SU-DHL-6 (cell line): ENCODE results near the gene LAD1.

ENCODE experiments used
- H2AFZ ChIP-seq: fragments of 200-600 bp; sonication (generic); 2 replicates; pipeline ENCODE4 v1.6.1; 2014; ENCODE audit warnings: low read depth, mild to moderate bottlenecking, moderate library complexity, mixed read lengths, antibody characterized with exemption, low read length; ENCODE audit not compliant: severe bottlenecking
- H3F3A ChIP-seq: fragments of 200-600 bp; shearing (Covaris generic); 2 replicates; pipeline ENCODE4 v1.6.0; 2016; ENCODE audit warnings: antibody characterized with exemption, mild to moderate bottlenecking; ENCODE audit not compliant: insufficient read depth
- H3K27ac ChIP-seq: fragments of 200-600 bp; sonication (generic); 2 replicates; pipeline ENCODE4 v1.5.1; 2016; ENCODE audit warnings: low read depth, mild to moderate bottlenecking, low read length, moderate library complexity, mixed read lengths
- H3K27me3 ChIP-seq: fragments of 200-600 bp; sonication (generic), shearing (Covaris generic); 2 replicates; pipeline ENCODE4 v1.6.0; 2014; ENCODE audit warnings: mild to moderate bottlenecking, low read length
- H3K36me3 ChIP-seq: fragments of 200-600 bp; sonication (generic); 2 replicates; pipeline ENCODE4 v1.6.1; 2014; ENCODE audit warnings: mild to moderate bottlenecking, low read length, mixed read lengths
- H3K4me2 ChIP-seq: fragments of 300-600, 200-600 bp; shearing (Covaris generic), sonication (generic); 2 replicates; pipeline ENCODE4 v1.6.0; 2014; ENCODE audit warnings: low read length, low read depth, mild to moderate bottlenecking; ENCODE audit not compliant: poor library complexity, severe bottlenecking
- H3K4me3 ChIP-seq: fragments of 200-600 bp; sonication (generic); 2 replicates; pipeline ENCODE4 v1.5.1; 2014; ENCODE audit warnings: antibody characterized with exemption, low read length, mild to moderate bottlenecking, mixed read lengths; ENCODE audit not compliant: insufficient read depth, poor library complexity, severe bottlenecking
- H3K79me2 ChIP-seq: fragments of 200-600 bp; sonication (generic); 2 replicates; pipeline ENCODE4 v1.6.1; 2014; ENCODE audit warnings: mild to moderate bottlenecking, low read length, moderate library complexity; ENCODE audit not compliant: insufficient read depth
- H3K9ac ChIP-seq: fragments of 200-600 bp; sonication (generic); 2 replicates; pipeline ENCODE4 v1.7.0; 2014; ENCODE audit warnings: mild to moderate bottlenecking, low read length
- H3K9me2 ChIP-seq: fragments of 200-600 bp; sonication (generic); replicated peaks from 2 replicates; pipeline ENCODE4 v1.6.1; 2014; ENCODE audit warnings: low read length; ENCODE audit not compliant: insufficient read depth
- H3K9me3 ChIP-seq: fragments of 200-600 bp; sonication (generic); 2 replicates; pipeline ENCODE4 v1.6.1; 2014; ENCODE audit warnings: low read length, mixed read lengths; ENCODE audit not compliant: insufficient read depth
- H4K20me1 ChIP-seq: fragments of 200-600 bp; sonication (generic); 2 replicates; pipeline ENCODE4 v1.6.1; 2014; ENCODE audit warnings: low read depth, mild to moderate bottlenecking, antibody characterized with exemption, low read length, moderate library complexity, mixed read lengths
- CTCF ChIP-seq: fragments of 200-600 bp; sonication (generic); IDR thresholded peaks from one replicate; pipeline ENCODE4 v1.5.1; 2017; ENCODE audit warnings: antibody characterized with exemption, mild to moderate bottlenecking, low read length, moderate library complexity; ENCODE audit not compliant: insufficient read depth, poor library complexity, severe bottlenecking
- EZH2phosphoT487 ChIP-seq: fragments of 200-600 bp; sonication (generic), shearing (Covaris generic); conservative IDR thresholded peaks from 2 replicates; pipeline ENCODE4 v1.6.1; 2018; ENCODE audit warnings: mild to moderate bottlenecking, antibody characterized with exemption, low read length, moderate library complexity, mixed read lengths

LAD1 gene

GRCh38 chr1:201354151-201354900 lies 44.8 kb downstream of the LAD1 start:
- no peak for TF ChIP-seq CTCF
- no peak for TF ChIP-seq EZH2phosphoT487
- Histone ChIP-seq H3K4me3 (no peak overlapping the region), H3K27me3 (no peaks in the 10 kb centered on the region), H2AFZ (no peak overlapping the region), H3K36me3 (no peaks in the 10 kb centered on the region), H4K20me1 (no peaks in the 10 kb centered on the region), H3K4me2 (no peak overlapping the region), H3K27ac (no peak overlapping the region), H3K9me2 (no peaks in the 10 kb centered on the region), H3K79me2 (no peaks in the 10 kb centered on the region), H3K9ac (no peak overlapping the region), H3K9me3 (no peaks in the 10 kb centered on the region), H3F3A (no peaks in the 10 kb centered on the region)

- Histone ChIP-seq H3K9ac (no peak overlapping the region), H3F3A (no peaks in the 10 kb centered on the region), H3K36me3 (no peaks in the 10 kb centered on the region), H3K79me2 (no peaks in the 10 kb centered on the region), H4K20me1 (no peaks in the 10 kb centered on the region), H3K4me3 (no peak overlapping the region), H3K9me3 (no peaks in the 10 kb centered on the region), H3K27ac (no peak overlapping the region), H2AFZ (no peak overlapping the region), H3K9me2 (no peaks in the 10 kb centered on the region), H3K4me2 (no peak overlapping the region), H3K27me3 (no peaks in the 10 kb centered on the region)
- TF ChIP-seq EZH2phosphoT487 (no peak), CTCF (no peak)
These were observed 45.8 kb downstream of the LAD1 start for GRCh38 chr1:201353186-201353940.

GRCh38 chr1:201351617-201352016 lies 47.5 kb downstream of the LAD1 start:
- H3K9me3 ChIP-seq: no peaks in the 10 kb centered on the region
- H2AFZ ChIP-seq: no peak overlapping the region
- no peak overlapping the region for H3K9ac ChIP-seq
- TF ChIP-seq CTCF (no peak), EZH2phosphoT487 (no peak)
- no peaks in the 10 kb centered on the region for H3F3A ChIP-seq
- H3K4me2 ChIP-seq: no peak overlapping the region
- H3K27me3 ChIP-seq: no peaks in the 10 kb centered on the region
- H3K27ac ChIP-seq: no peak overlapping the region
- no peaks in the 10 kb centered on the region for H4K20me1 ChIP-seq
- no peaks in the 10 kb centered on the region for H3K9me2 ChIP-seq
- no peaks in the 10 kb centered on the region for H3K79me2 ChIP-seq
- no peaks in the 10 kb centered on the region for H3K36me3 ChIP-seq
- H3K4me3 ChIP-seq: no peak overlapping the region
